ENCODE measurements around the gene HDAC1.

DNA sequence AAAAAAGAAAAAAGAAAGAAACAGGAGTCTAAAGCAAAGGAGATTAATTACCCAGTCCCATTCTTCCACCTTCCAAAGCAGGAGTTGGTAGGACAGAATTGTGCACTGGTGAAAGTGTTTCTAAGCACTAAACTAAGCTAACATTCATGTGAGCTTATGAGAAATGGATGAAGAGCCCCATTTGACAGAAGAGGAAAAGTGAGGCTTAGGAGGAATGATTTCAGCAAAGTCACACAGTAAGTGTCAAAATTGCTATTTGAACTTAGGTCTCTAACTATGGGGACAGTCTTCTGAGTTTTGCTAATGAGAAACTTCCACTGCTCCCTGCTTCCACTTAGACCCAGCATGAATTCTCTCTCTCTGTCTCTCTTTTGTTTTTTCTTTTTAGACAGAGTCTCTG lies 22.1 kb upstream of the HDAC1 start:
- TF ChIP-seq, protein P1, sequence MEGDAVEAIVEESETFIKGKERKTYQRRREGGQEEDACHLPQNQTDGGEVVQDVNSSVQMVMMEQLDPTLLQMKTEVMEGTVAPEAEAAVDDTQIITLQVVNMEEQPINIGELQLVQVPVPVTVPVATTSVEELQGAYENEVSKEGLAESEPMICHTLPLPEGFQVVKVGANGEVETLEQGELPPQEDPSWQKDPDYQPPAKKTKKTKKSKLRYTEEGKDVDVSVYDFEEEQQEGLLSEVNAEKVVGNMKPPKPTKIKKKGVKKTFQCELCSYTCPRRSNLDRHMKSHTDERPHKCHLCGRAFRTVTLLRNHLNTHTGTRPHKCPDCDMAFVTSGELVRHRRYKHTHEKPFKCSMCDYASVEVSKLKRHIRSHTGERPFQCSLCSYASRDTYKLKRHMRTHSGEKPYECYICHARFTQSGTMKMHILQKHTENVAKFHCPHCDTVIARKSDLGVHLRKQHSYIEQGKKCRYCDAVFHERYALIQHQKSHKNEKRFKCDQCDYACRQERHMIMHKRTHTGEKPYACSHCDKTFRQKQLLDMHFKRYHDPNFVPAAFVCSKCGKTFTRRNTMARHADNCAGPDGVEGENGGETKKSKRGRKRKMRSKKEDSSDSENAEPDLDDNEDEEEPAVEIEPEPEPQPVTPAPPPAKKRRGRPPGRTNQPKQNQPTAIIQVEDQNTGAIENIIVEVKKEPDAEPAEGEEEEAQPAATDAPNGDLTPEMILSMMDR (conservative IDR thresholded peaks at IDR 0.05; ENCODE audit: low read length), result no peak
- no peak for TF ChIP-seq EZH2phosphoT487 (IDR thresholded peaks at IDR 0.05; ENCODE audit: borderline replicate concordance)
